Mucosa of stomach (tissue), 1 donor: ENCODE results near the gene SCAMP4.

Source experiments
- H3K27me3 ChIP-seq: one replicate; pipeline ENCODE4 v1.7.0; 2013; ENCODE audit warnings: mild to moderate bottlenecking, low read length; ENCODE audit not compliant: control insufficient read depth, insufficient read depth
- H3K36me3 ChIP-seq: one replicate; pipeline ENCODE4 v1.7.0; 2013; ENCODE audit warnings: low read length; ENCODE audit not compliant: control insufficient read depth, insufficient read depth
- H3K4me1 ChIP-seq: one replicate; pipeline ENCODE4 v1.7.0; 2013; ENCODE audit warnings: mild to moderate bottlenecking, low read length; ENCODE audit not compliant: control insufficient read depth, insufficient read depth
- H3K4me3 ChIP-seq: one replicate; pipeline ENCODE4 v1.7.0; 2013; ENCODE audit warnings: low read length
- H3K9ac ChIP-seq: one replicate; pipeline ENCODE4 v1.7.0; 2013; ENCODE audit warnings: mild to moderate bottlenecking, low read length, moderate library complexity
- H3K9me3 ChIP-seq: one replicate; pipeline ENCODE4 v1.7.0; 2013; ENCODE audit warnings: mild to moderate bottlenecking, low read length, moderate library complexity; ENCODE audit not compliant: control insufficient read depth
- donor health status: Pancreatic carcinoma.

Gene SCAMP4

DNA sequence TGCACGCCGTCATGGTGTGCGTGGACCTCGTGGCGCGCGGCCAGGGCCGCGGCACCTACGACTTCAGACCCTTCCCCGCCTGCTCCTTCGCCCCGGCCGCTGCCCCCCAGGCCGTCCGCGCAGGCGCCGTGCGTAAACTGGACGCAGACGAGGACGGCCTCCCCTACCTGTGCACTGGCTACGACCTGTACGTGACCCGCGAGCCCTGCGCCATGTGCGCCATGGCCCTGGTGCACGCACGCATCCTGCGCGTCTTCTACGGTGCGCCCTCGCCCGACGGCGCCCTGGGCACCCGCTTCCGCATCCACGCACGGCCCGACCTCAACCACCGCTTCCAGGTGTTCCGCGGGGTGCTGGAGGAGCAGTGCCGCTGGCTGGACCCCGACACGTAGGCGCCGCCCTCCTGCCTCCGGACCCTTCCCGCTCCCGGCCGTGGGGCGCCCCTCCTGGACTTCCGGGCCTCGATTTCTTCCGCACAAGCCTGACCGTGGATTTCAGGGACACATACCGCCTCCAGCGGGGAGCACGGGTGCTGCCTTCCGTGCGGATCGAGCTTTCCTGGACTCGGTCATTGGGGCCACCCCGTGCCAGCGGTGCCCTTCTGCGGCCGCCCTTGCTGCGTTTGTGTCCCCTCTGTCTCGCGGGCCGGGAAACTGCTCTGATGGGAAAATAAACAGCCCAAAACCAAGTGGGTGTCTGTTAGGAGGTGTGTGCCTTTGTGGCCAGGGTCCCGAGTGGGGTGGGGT lies 7.7 kb downstream of the SCAMP4 start:
- H3K9me3 ChIP-seq: no peaks in the 10 kb centered on the region
- peaks cover 30% of the 10 kb centered on the region for H3K4me1 ChIP-seq
- H3K9ac ChIP-seq: no peak overlapping the region
- peaks cover 11% of the 10 kb centered on the region for H3K36me3 ChIP-seq
- H3K4me3 ChIP-seq: no peak overlapping the region
- no peaks in the 10 kb centered on the region for H3K27me3 ChIP-seq

DNA sequence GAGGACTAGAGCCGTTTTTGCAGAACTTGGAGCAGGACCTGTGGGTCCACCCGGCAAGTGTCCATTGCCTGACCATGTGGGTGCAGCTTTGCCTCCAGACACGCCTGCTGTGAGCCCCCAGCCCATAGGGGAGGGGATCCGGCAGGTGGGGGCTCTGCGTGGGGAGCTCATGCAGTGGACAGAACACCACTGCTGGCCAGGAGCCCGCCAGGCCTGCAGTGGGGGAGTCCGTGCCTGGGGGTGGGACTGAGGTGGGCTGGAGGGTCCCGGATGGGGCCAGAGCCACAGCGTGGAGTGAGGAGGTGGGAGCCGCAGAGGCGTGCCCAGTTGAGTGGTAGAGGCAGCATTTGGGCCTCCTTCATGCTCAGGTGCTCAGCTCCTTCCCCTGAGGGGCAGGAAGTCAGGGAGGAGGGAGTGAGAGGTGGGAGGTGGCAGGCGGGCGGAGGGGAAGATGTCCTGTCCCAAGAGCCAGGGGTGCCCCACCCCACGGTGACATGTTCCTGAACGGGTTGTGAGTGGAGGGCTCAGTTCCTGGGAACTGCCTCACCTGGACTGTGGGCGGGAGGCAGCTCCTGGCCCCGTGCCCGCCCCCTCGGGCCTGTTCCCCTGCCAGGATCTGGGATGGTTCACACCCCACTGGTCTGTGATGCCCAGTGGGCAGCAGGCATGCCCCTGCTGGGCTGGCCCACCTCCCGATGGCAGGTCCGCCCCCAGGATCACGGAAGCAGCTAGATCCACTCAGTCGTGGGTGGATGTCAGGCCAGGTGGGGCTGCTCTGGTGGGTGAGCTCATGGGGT lies 8.8 kb downstream of the SCAMP4 start:
- H3K9me3 ChIP-seq: no peaks in the 10 kb centered on the region
- no peak overlapping the region for H3K9ac ChIP-seq
- H3K4me3 ChIP-seq: no peak overlapping the region
- no peaks in the 10 kb centered on the region for H3K27me3 ChIP-seq
- H3K36me3 ChIP-seq: peaks cover 11% of the 10 kb centered on the region
- peaks cover 22% of the 10 kb centered on the region for H3K4me1 ChIP-seq

DNA sequence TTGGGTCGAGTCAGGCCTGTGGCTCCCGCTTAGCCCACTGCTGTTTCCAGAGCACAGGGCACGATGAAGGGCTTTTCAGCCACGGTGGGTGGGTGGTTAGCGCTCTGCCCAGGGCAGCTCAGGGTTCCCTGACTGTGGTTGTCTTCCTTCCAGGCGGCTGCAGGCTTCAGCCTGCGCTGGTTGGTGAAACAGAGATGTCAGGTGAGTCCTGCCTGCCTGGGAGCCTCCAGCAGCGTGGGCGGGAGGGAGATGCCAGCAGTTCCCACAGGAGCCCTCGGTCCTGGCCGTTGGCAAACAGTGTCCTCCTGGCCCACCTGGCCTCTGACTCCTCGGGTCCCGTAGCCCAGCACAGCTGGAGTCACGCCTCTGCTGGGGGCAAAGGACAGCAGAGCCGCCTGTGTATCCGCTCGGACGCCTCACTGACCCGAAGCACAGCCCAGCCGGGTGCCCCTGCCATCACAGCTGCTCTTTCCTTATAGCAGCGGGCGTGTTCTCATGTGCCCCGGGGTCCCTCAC lies 9.7 kb downstream of the SCAMP4 start:
- no peak overlapping the region for H3K4me3 ChIP-seq
- H3K27me3 ChIP-seq: no peaks in the 10 kb centered on the region
- peaks cover 13% of the 10 kb centered on the region for H3K4me1 ChIP-seq
- peaks cover 11% of the 10 kb centered on the region for H3K36me3 ChIP-seq
- H3K9me3 ChIP-seq: no peaks in the 10 kb centered on the region
- no peak overlapping the region for H3K9ac ChIP-seq

DNA sequence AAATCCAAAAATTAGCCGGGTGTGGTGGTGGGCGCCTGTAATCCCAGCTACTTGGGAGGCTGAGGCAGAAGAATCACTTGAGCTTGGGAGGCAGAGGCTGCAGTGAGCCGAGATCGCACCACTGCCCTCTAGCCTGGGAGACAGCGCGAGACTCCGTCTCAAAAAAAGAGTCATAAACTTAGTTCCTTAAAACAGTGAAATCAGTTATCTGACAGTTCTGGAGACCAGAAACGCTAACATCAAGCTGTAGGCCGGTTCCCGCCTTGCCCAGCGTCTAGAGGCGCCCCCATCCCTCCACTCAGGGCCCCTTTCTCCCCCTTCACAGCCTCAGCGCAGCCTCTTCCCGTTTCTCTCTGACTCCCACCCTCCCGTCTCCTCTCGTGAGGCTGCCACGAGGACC lies 11.9 kb downstream of the SCAMP4 start:
- H3K36me3 ChIP-seq: peaks cover 17% of the 10 kb centered on the region
- H3K27me3 ChIP-seq: no peaks in the 10 kb centered on the region

DNA sequence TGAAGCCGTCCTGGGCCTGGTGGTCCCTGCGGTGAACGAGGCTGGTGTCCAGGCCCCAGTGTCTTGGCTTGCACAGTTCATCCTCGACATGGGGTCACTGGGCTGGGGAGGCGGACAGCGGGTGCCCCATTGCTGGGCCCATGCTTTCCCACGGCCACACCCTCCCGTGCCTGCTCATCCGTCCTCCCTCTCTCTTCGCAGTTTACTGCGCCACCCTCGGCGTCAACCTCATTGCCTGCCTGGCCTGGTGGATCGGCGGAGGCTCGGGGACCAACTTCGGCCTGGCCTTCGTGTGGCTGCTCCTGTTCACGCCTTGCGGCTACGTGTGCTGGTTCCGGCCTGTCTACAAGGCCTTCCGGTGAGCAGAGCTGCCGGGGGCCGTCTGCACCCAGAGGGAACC lies 12.7 kb downstream of the SCAMP4 start:
- no peaks in the 10 kb centered on the region for H3K4me1 ChIP-seq
- H3K27me3 ChIP-seq: no peaks in the 10 kb centered on the region
- H3K9ac ChIP-seq: no peak overlapping the region
- no peaks in the 10 kb centered on the region for H3K9me3 ChIP-seq
- H3K36me3 ChIP-seq: peaks cover 14% of the 10 kb centered on the region
- H3K4me3 ChIP-seq: no peak overlapping the region

More for the DNA sequence above, 11.9 kb downstream of the SCAMP4 start:
- H3K4me3 ChIP-seq: no peak overlapping the region
- no peak overlapping the region for H3K9ac ChIP-seq
- peaks cover 3% of the 10 kb centered on the region for H3K4me1 ChIP-seq
- H3K9me3 ChIP-seq: no peaks in the 10 kb centered on the region

DNA sequence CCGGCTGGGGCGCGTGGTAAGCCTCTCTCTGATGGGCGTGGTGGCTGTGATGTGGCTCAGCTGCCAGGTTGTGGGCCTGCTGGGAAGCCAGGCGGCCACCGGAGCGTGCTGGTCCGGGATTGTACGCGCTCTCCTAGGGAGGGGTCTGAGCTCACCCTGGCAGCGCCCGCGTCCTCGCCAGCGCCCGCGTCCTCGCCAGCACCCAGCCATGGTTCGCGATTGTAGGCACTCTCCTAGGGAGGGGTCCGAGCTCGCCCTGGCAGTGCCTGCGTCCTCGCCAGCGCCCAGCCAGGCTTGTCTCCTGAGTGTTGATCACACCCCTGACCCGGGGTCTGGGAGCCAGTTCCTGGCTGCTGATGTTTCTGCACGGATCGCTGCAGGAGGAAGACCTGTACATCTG lies 13.8 kb downstream of the SCAMP4 start:
- Histone ChIP-seq H3K4me3 (no peak overlapping the region), H3K9ac (no peak overlapping the region), H3K27me3 (no peaks in the 10 kb centered on the region), H3K9me3 (no peaks in the 10 kb centered on the region), H3K4me1 (no peaks in the 10 kb centered on the region), H3K36me3 (peaks cover 5% of the 10 kb centered on the region)

DNA sequence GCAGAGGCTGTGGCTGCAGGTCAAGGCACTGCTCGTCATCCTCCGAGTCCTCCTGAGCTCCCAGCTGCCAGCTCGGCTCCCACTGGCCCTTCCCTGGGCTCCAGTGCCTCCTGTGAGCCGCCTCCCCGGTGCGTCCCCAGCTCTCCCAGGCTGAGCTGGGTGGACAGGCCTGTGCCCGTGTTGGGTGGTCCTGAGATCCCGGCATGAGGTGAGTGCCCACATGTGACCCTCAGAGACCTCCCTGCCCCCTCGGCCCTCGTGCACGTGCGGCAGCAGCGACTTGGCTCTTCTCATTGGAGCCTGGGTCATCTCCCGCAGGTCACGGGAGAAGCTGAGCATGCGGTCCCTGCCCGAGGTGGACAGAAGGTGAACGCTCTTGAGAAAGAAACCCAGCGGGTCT lies 15.4 kb downstream of the SCAMP4 start:
- no peak overlapping the region for H3K9ac ChIP-seq
- peaks cover 5% of the 10 kb centered on the region for H3K36me3 ChIP-seq
- no peaks in the 10 kb centered on the region for H3K27me3 ChIP-seq
- H3K4me1 ChIP-seq: no peaks in the 10 kb centered on the region
- H3K4me3 ChIP-seq: no peak overlapping the region
- H3K9me3 ChIP-seq: no peaks in the 10 kb centered on the region

DNA sequence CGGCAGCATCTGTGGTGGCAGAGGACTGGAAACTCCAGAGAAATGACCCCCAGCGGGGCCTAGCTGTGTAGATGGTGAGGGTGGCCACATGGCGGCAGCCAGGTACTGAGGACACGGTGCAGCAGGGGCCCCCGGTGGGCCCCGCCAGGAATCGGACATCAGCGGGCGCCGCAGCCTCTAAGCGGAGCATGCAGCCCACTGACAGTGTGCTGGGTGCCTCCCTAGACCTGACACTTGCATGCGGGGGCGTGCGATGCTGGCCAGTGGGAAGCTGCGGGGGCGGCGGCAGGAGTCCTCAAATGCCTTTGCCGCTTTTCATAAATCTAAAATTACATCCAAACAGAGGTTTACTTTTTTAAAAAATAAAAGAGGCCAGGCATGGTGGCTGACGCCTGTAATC lies 16.1 kb downstream of the SCAMP4 start:
- peaks cover 5% of the 10 kb centered on the region for H3K36me3 ChIP-seq
- no peaks in the 10 kb centered on the region for H3K4me1 ChIP-seq
- no peak overlapping the region for H3K9ac ChIP-seq
- H3K9me3 ChIP-seq: no peaks in the 10 kb centered on the region
- no peak overlapping the region for H3K4me3 ChIP-seq
- no peaks in the 10 kb centered on the region for H3K27me3 ChIP-seq

DNA sequence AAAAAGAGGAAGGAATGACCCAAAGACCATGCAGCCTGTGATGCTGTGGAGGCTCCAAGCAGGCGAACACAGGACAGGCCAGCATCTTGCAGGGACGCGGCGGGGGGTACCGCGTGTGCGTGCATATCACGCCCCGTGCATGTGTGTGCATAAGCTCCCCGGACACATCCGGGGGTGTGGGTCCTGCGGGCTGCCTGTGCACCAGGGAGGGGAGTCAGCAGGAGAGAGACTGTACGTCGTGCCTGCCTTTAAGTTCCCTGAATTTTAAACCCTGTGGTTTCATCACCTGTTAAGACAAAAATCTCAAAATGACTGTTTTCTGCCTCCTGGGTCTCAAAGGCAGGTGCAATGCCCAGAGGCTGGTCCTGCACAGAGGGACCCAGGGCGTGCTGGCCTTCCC lies 16.6 kb downstream of the SCAMP4 start:
- Histone ChIP-seq H3K4me3 (no peak overlapping the region), H3K36me3 (peaks cover 5% of the 10 kb centered on the region), H3K4me1 (no peaks in the 10 kb centered on the region)

DNA sequence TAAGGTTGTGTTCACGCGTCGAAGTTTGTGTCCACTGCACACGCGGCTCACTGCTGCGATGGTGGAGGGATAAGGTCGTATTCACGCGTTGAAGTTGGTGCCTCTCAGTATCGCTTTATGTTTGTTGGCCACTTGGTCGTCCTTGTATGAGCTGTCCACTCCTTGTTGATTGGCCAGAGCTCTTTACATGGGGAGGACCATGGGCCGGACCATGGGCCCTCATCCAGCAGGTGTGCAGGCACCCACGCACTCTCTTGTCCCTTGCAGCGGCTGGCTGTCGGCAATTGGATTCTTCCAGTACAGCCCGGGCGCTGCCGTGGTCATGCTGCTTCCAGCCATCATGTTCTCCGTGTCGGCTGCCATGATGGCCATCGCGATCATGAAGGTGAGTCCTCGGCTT lies 17.6 kb downstream of the SCAMP4 start:
- Histone ChIP-seq H3K9me3 (no peaks in the 10 kb centered on the region), H3K9ac (no peak overlapping the region), H3K36me3 (peaks cover 5% of the 10 kb centered on the region), H3K27me3 (no peaks in the 10 kb centered on the region), H3K4me3 (no peak overlapping the region), H3K4me1 (no peaks in the 10 kb centered on the region)

More for the DNA sequence above, 16.6 kb downstream of the SCAMP4 start:
- Histone ChIP-seq H3K27me3 (no peaks in the 10 kb centered on the region), H3K9me3 (no peaks in the 10 kb centered on the region), H3K9ac (no peak overlapping the region)

DNA sequence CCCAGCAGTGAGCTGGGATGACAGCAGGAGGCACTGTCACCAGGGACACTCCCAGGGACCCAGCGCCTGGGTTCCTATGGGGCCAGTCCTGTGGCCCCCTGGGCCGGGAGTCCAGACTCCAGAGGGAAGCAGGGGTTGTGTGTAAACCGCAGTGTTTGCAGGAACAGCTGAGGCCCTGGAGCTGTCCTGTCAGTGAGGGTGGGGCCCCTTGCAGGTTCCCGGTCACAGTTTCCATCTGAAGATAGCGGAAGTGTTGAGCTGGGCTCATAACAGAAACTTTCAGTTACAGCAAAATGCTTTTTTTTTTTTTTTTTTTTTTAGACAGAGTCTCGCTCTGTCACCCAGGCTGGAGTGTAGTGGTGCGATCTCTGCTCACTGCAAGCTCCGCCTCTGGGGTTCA lies 18.1 kb downstream of the SCAMP4 start:
- Histone ChIP-seq H3K36me3 (peaks cover 5% of the 10 kb centered on the region), H3K4me1 (no peaks in the 10 kb centered on the region), H3K27me3 (no peaks in the 10 kb centered on the region), H3K9ac (no peak overlapping the region), H3K9me3 (no peaks in the 10 kb centered on the region), H3K4me3 (no peak overlapping the region)

DNA sequence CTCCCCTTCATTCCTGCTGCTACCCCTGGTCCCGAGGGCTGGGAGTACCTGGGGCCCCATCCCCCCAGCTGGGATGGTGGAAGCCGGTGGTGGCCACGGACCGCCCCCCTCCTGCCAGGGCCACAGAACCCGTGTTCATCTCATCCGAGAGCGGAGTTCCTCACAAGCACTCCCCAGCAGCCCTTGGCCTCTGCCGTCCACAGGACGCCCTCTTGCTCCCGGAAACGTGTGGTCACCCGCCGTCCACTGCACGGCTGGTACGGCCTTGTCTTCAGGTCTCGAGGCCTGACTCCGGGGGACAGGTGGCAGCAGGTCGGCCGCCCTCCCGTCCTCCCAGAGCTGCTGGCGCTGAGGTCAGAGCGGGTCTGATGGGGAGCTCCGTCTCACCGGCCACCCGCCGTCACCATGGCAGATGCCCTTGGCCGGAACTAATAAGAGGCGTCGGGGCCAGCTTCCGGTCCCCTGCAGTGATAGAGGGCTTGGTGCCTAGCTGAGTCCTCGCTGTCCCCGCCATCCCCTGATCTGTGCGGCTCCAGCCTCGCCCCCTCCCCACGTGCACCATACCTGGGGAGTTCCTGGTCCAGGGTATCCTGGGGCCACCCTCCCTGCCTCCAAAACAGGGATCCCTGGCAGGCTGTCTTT lies 19.2 kb downstream of the SCAMP4 start:
- H3K9ac ChIP-seq: no peak overlapping the region
- H3K36me3 ChIP-seq: peaks cover 5% of the 10 kb centered on the region
- no peaks in the 10 kb centered on the region for H3K27me3 ChIP-seq
- peaks cover 5% of the 10 kb centered on the region for H3K4me1 ChIP-seq
- H3K9me3 ChIP-seq: no peaks in the 10 kb centered on the region
- H3K4me3 ChIP-seq: no peak overlapping the region
